Trophoblast cell (in vitro differentiated cells and primary cell): ENCODE measurements around the gene DNAJB9.

Experiments
- DNase-seq, 2 donors: peaks; one replicate each; pipeline ENCODE4 v3.0.0-alpha.2; 2016
- H2AFZ ChIP-seq: 2 replicates; pipeline ENCODE4 v1.6.1; 2013; ENCODE audit warnings: low read length, moderate library complexity, mild to moderate bottlenecking; ENCODE audit not compliant: insufficient read depth, poor library complexity
- H2AK5ac ChIP-seq: 2 replicates; pipeline ENCODE4 v1.6.1; 2013; ENCODE audit warnings: mild to moderate bottlenecking, low read length
- H2BK120ac ChIP-seq: 2 replicates; pipeline ENCODE4 v1.6.1; 2013; ENCODE audit warnings: low read length, mild to moderate bottlenecking, moderate library complexity; ENCODE audit not compliant: insufficient read depth, poor library complexity
- H2BK12ac ChIP-seq: 2 replicates; pipeline ENCODE4 v1.6.1; 2013; ENCODE audit warnings: mild to moderate bottlenecking, low read length, moderate library complexity
- H2BK5ac ChIP-seq: 2 replicates; pipeline ENCODE4 v1.6.1; 2013; ENCODE audit warnings: low read length, low read depth, moderate library complexity, mild to moderate bottlenecking; ENCODE audit not compliant: poor library complexity
- H3K14ac ChIP-seq: 2 replicates; pipeline ENCODE4 v1.6.1; 2013; ENCODE audit warnings: mild to moderate bottlenecking, low read length
- H3K18ac ChIP-seq: 2 replicates; pipeline ENCODE4 v1.6.1; 2013; ENCODE audit warnings: mild to moderate bottlenecking, low read length
- H3K23ac ChIP-seq: 2 replicates; pipeline ENCODE4 v1.6.1; 2013; ENCODE audit warnings: low read length
- H3K27ac ChIP-seq: 2 replicates; pipeline ENCODE4 v1.5.1; 2013; ENCODE audit warnings: low read depth, mild to moderate bottlenecking, inconsistent platforms, low read length, moderate library complexity
- H3K27me3 ChIP-seq: 2 replicates; pipeline ENCODE4 v1.6.1; 2013; ENCODE audit warnings: inconsistent platforms, mild to moderate bottlenecking, low read length, moderate library complexity; ENCODE audit not compliant: insufficient read depth
- H3K36me3 ChIP-seq, 2 experiments: 1 replicate in 1 of 2; 2 replicates in 1 of 2; pipeline ENCODE4 v1.6.1; 2013; ENCODE audit warnings: low read length in 2 of 2, mild to moderate bottlenecking in 2 of 2, moderate library complexity in 1 of 2; ENCODE audit not compliant: insufficient read depth in 2 of 2, control insufficient read depth in 1 of 2
- H3K4ac ChIP-seq: 2 replicates; pipeline ENCODE4 v1.6.1; 2013; ENCODE audit warnings: low read depth, mild to moderate bottlenecking, low read length, moderate library complexity
- H3K4me1 ChIP-seq, 2 experiments: 1 replicate in 1 of 2; 2 replicates in 1 of 2; pipeline ENCODE4 v1.6.1; 2013; ENCODE audit warnings: low read length in 2 of 2, mild to moderate bottlenecking in 2 of 2, moderate library complexity in 1 of 2; ENCODE audit not compliant: insufficient read depth in 2 of 2, control insufficient read depth in 1 of 2
- H3K4me2 ChIP-seq: 2 replicates; pipeline ENCODE4 v1.6.1; 2013; ENCODE audit warnings: inconsistent platforms, mild to moderate bottlenecking, low read length, moderate library complexity
- H3K4me3 ChIP-seq: 2 replicates; pipeline ENCODE4 v1.5.1; 2013; ENCODE audit warnings: mild to moderate bottlenecking, low read depth, low read length, inconsistent platforms
- H3K79me1 ChIP-seq: one replicate; pipeline ENCODE4 v1.6.1; 2013; ENCODE audit warnings: low read length
- H3K79me2 ChIP-seq: 2 replicates; pipeline ENCODE4 v1.6.1; 2013; ENCODE audit warnings: low read length, mild to moderate bottlenecking; ENCODE audit not compliant: control insufficient read depth, insufficient read depth, poor library complexity
- H3K9ac ChIP-seq: 2 replicates; pipeline ENCODE4 v1.6.1; 2013; ENCODE audit warnings: mild to moderate bottlenecking, low read length
- H3K9me3 ChIP-seq: 2 replicates; pipeline ENCODE4 v1.6.1; 2013; ENCODE audit warnings: low read depth, mild to moderate bottlenecking, control low read depth, inconsistent platforms, low read length; ENCODE audit not compliant: insufficient read depth
- H4K12ac ChIP-seq: 2 replicates; pipeline ENCODE4 v1.6.1; 2013; ENCODE audit warnings: low read depth, mild to moderate bottlenecking, low read length, moderate library complexity
- H4K8ac ChIP-seq: 2 replicates; pipeline ENCODE4 v1.6.1; 2013; ENCODE audit warnings: low read depth, mild to moderate bottlenecking, low read length, moderate library complexity
- H4K91ac ChIP-seq: one replicate; pipeline ENCODE4 v1.6.1; 2013; ENCODE audit warnings: low read depth, mild to moderate bottlenecking, low read length, moderate library complexity
- WGBS: extraction: QIAGEN DNeasy Blood & Tissue Kit; methylation state at CpG from one replicate; pipeline ENCODE4 v1.1.7; 2013; ENCODE audit warnings: missing lambda C conversion rate; ENCODE audit not compliant: insufficient read length, insufficient coverage; ENCODE audit errors: extremely low coverage; 5-methylcytosine and 5-hydroxymethylcytosine counted together

The DNAJB9 gene

DNA sequence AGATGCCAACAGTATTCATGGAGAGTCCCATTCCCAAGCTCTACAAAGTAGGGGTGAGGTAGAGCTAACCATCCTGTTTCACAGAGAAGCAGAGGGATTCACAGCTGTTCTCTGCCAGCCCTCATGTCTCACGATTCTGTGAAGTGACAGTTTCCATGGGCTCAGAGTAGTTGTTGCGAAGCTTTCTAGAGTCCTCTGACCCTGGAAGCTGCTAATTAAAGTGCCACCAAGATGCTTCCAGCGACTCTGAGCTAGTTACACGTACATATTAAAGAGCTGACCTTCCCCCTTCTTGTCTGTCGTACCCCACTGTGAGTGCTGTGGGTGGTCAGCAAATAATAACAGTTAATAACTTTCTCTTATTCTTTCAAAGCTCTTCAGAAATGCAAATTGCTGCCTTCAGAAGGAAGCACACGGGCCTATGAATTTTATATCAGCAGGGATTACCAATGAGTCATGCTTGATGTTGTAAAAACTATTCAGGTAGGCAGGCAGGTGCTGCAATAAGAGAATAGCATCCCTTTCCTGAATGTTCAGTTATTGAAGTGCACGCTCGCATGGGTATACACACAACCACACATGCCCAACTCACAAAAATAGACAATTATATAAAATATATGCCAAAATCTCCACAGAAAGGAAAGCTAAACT, 34.1 kb downstream of the DNAJB9 start:
- H3K14ac ChIP-seq, result no peak overlapping the region

DNA sequence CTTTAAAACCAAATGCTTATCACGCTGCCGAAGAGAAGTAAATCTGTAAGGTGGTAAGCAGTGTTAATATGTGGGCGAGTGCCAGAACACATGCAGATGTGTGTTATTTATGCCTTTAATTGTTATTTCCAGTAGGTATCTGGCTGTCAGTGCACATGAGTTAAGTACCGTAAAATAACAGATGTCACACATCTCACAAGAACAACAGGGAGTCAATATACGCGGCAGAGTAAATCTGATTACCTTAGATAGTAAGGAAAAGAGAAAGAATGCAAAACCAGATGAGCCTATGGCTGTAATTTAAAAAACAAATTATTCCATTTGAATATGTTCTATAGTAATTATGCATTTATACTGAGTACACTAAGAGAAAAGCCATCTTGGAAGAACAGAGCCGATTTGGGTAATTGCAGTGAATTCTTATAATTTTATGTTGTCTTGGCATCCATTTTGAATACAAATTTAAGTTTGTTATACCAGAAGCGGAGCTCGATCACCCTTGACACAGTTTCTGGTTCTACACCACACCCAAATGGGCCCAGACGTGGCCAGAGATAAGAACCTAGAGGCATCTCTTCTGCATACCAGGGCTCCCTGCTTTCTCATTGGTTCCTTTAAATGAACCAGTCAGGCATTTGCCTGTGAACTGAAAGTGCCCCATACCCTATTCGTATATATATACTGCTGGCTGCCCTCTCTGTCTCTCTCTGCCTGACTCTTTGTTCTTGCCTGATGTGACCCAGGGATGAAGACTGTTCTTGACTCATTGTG, 34.8 kb downstream of the DNAJB9 start:
- Histone ChIP-seq H2BK120ac (no peak overlapping the region), H3K9me3 (no peaks in the 10 kb centered on the region)
- WGBS, result no CpG with 5 or more reads among the region's 11 CpGs

More for the DNA sequence above, 34.1 kb downstream of the DNAJB9 start:
- Histone ChIP-seq H2BK120ac (no peak overlapping the region), H3K4me1 (no peaks in the 10 kb centered on the region), H3K9ac (no peak overlapping the region), H3K36me3 (no peaks in the 10 kb centered on the region), H3K23ac (no peak overlapping the region), H3K27me3 (no peaks in the 10 kb centered on the region), H2BK5ac (no peak overlapping the region), H4K12ac (no peak overlapping the region), H3K9me3 (no peaks in the 10 kb centered on the region), H3K18ac (no peak overlapping the region), H2AK5ac (no peak overlapping the region), H3K27ac (no peak overlapping the region), H3K79me2 (no peaks in the 10 kb centered on the region), H3K79me1 (no peaks in the 10 kb centered on the region), H4K8ac (no peak overlapping the region), H2AFZ (no peak overlapping the region), H2BK12ac (no peak overlapping the region), H3K4me3 (no peak overlapping the region), H3K4me2 (no peak overlapping the region), H3K4ac (no peak overlapping the region), H4K91ac (no peak overlapping the region)
- no peak for DNase-seq
- WGBS, result no CpG with 5 or more reads among the region's 8 CpGs

GRCh38 chr7:108605559-108606201, 36.0 kb downstream of the DNAJB9 start:
- H2BK5ac ChIP-seq, result no peak overlapping the region
- no peak overlapping the region for H4K91ac ChIP-seq
- no peaks in the 10 kb centered on the region for H3K36me3 ChIP-seq
- no peak overlapping the region for H3K14ac ChIP-seq
- no CpG with 5 or more reads among the region's 7 CpGs for WGBS
- no peak overlapping the region for H3K27ac ChIP-seq
- H2BK120ac ChIP-seq, result no peak overlapping the region
- H3K4me2 ChIP-seq, result no peak overlapping the region
- H3K4ac ChIP-seq, result no peak overlapping the region
- no peak overlapping the region for H2AK5ac ChIP-seq
- H4K12ac ChIP-seq, result no peak overlapping the region
- no peaks in the 10 kb centered on the region for H3K79me1 ChIP-seq
- H4K8ac ChIP-seq, result no peak overlapping the region
- DNase-seq, result no peak
- no peak overlapping the region for H2BK12ac ChIP-seq
- H3K79me2 ChIP-seq, result no peaks in the 10 kb centered on the region
- no peak overlapping the region for H3K18ac ChIP-seq
- no peaks in the 10 kb centered on the region for H3K9me3 ChIP-seq
- H3K4me1 ChIP-seq, result peaks cover 0 to 3% of the 10 kb centered on the region in 2 experiments
- no peak overlapping the region for H3K4me3 ChIP-seq
- H3K23ac ChIP-seq, result no peak overlapping the region
- no peak overlapping the region for H3K9ac ChIP-seq
- no peaks in the 10 kb centered on the region for H3K27me3 ChIP-seq
- no peak overlapping the region for H2AFZ ChIP-seq

More for the DNA sequence above, 34.8 kb downstream of the DNAJB9 start:
- no peak for DNase-seq
- Histone ChIP-seq H4K12ac (no peak overlapping the region), H3K27me3 (no peaks in the 10 kb centered on the region), H2AFZ (no peak overlapping the region), H3K4me2 (no peak overlapping the region), H2BK5ac (no peak overlapping the region), H4K8ac (no peak overlapping the region), H2BK12ac (no peak overlapping the region), H3K14ac (no peak overlapping the region), H3K9ac (no peak overlapping the region), H3K79me1 (no peaks in the 10 kb centered on the region), H2AK5ac (no peak overlapping the region), H4K91ac (no peak overlapping the region), H3K79me2 (no peaks in the 10 kb centered on the region), H3K23ac (no peak overlapping the region), H3K4ac (no peak overlapping the region), H3K4me1 (no peaks in the 10 kb centered on the region), H3K18ac (no peak overlapping the region), H3K36me3 (no peaks in the 10 kb centered on the region), H3K27ac (no peak overlapping the region), H3K4me3 (no peak overlapping the region)

GRCh38 chr7:108609643-108610042, 40.0 kb downstream of the DNAJB9 start:
- H2BK12ac ChIP-seq, result no peak overlapping the region
- peaks cover 2 to 5% of the 10 kb centered on the region in 2 experiments for H3K4me1 ChIP-seq
- no peak overlapping the region for H4K12ac ChIP-seq
- H3K9me3 ChIP-seq, result no peaks in the 10 kb centered on the region
- H3K23ac ChIP-seq, result no peak overlapping the region
- no peaks in the 10 kb centered on the region for H3K27me3 ChIP-seq
- no peak overlapping the region for H2AK5ac ChIP-seq
- H3K4me2 ChIP-seq, result no peak overlapping the region
- WGBS, result no CpG with 5 or more reads among the region's 2 CpGs
- no peak overlapping the region for H2AFZ ChIP-seq
- no peak overlapping the region for H3K14ac ChIP-seq
- no peak overlapping the region for H4K8ac ChIP-seq
- no peaks in the 10 kb centered on the region for H3K79me2 ChIP-seq
- DNase-seq, result no peak
- H3K36me3 ChIP-seq, result no peaks in the 10 kb centered on the region
- no peak overlapping the region for H3K4ac ChIP-seq
- H3K4me3 ChIP-seq, result no peak overlapping the region
- H3K9ac ChIP-seq, result no peak overlapping the region
- H3K18ac ChIP-seq, result no peak overlapping the region
- no peak overlapping the region for H2BK5ac ChIP-seq
- H4K91ac ChIP-seq, result no peak overlapping the region
- H3K27ac ChIP-seq, result no peak overlapping the region
- H3K79me1 ChIP-seq, result no peaks in the 10 kb centered on the region
- H2BK120ac ChIP-seq, result no peak overlapping the region
